CD4-positive, alpha-beta memory T cell (primary cell): ENCODE measurements around the gene PRDM5. TPM values are rescaled to one million over a fixed set of nuclear protein-coding genes. Genes with fewer than 3 reads are reported as not detected.
"Not testable (repeated sequence)": the region's sequence is repeated elsewhere in the genome, so short reads cannot be mapped to it uniquely, and the experiment has no call there.

ENCODE experiments used
- CTCF ChIA-PET: fragments of 350-600 bp; sonication (Branson Sonifier 250); formaldehyde crosslinking; loops from one replicate; lab custom pipeline; 2021; ENCODE audit warnings: inconsistent platforms; ENCODE audit not compliant: partially characterized antibody; lab: Charles Lee
- POLR2A ChIA-PET: fragments of 350-600 bp; sonication (Branson Sonifier 250); formaldehyde crosslinking; loops from one replicate; lab custom pipeline; 2021; ENCODE audit not compliant: partially characterized antibody; lab: Charles Lee
- DNase-seq, 5 donors: peaks; one replicate each; pipeline versions ENCODE4 v3.0.0 to v3.0.0-alpha.2; 2020 to 2022; ENCODE audit warnings: mixed read lengths in 1 of 5
- H3K27ac ChIP-seq: one replicate; pipeline ENCODE4 v1.7.0; 2013; ENCODE audit warnings: low read depth, low read length
- H3K27me3 ChIP-seq: 2 replicates; pipeline ENCODE4 v1.7.0; 2013; ENCODE audit warnings: mild to moderate bottlenecking, low read length, moderate library complexity; ENCODE audit not compliant: insufficient read depth
- H3K36me3 ChIP-seq: 2 replicates; pipeline ENCODE4 v1.7.0; 2013; ENCODE audit warnings: mild to moderate bottlenecking, low read length, moderate library complexity; ENCODE audit not compliant: insufficient read depth
- H3K4me1 ChIP-seq: 2 replicates; pipeline ENCODE4 v1.7.0; 2013; ENCODE audit warnings: mild to moderate bottlenecking, low read length, moderate library complexity; ENCODE audit not compliant: insufficient read depth
- H3K4me3 ChIP-seq, 2 donors: one replicate each; pipeline ENCODE4 v1.7.0; 2013; ENCODE audit warnings: low read length in 2 of 2, mild to moderate bottlenecking in 1 of 2
- H3K9me3 ChIP-seq, 2 donors: one replicate each; pipeline ENCODE4 v1.7.0; 2013; ENCODE audit warnings: low read length in 2 of 2, control low read depth in 1 of 2; ENCODE audit not compliant: control insufficient read depth in 1 of 2
- H3K27ac Mint-ChIP-seq, 7 donors: one replicate each; pipeline ENCODE4 v1.8.0; 2020 to 2021; ENCODE audit warnings: mixed read lengths in 7 of 7, mild to moderate bottlenecking in 6 of 7, inconsistent platforms in 3 of 7, moderate library complexity in 3 of 7
- H3K27me3 Mint-ChIP-seq, 2 donors: one replicate each; pipeline ENCODE4 v1.8.0; 2020 to 2021; ENCODE audit warnings: mixed read lengths in 2 of 2
- H3K36me3 Mint-ChIP-seq, 2 donors: one replicate each; pipeline ENCODE4 v1.8.0; 2020 to 2021; ENCODE audit warnings: mixed read lengths in 2 of 2, inconsistent platforms in 1 of 2, mild to moderate bottlenecking in 1 of 2
- H3K4me1 Mint-ChIP-seq, 4 donors: one replicate each; pipeline ENCODE4 v1.8.0; 2020 to 2021; ENCODE audit warnings: mixed read lengths in 4 of 4, mild to moderate bottlenecking in 1 of 4
- H3K4me3 Mint-ChIP-seq, 8 donors: one replicate each; pipeline ENCODE4 v1.8.0; 2020 to 2021; ENCODE audit warnings: mixed read lengths in 8 of 8, mild to moderate bottlenecking in 7 of 8, moderate library complexity in 6 of 8, inconsistent platforms in 3 of 8
- H3K9me3 Mint-ChIP-seq, 8 donors: one replicate each; pipeline ENCODE4 v1.8.0; 2020 to 2021; ENCODE audit warnings: mixed read lengths in 8 of 8, mild to moderate bottlenecking in 5 of 8, inconsistent platforms in 3 of 8, moderate library complexity in 1 of 8
- intact Hi-C: fragments of 100-400 bp; cut with micrococcal nuclease; formaldehyde crosslinking; loops from one replicate; pipeline ENCODE4 v1.15.1; 2023
- polyA plus RNA-seq, 2 donors: library from polyadenylated mRNA; unstranded; fragments of 300-500 nt; fragmentation: Illumina TruSeq; gene quantifications; one replicate each; pipeline ENCODE4 v1.2.3, GENCODE V29; 2021
- total RNA-seq, 2 experiments: library from RNA; stranded (reverse); gene quantifications; one replicate each; pipeline ENCODE4 v1.2.3, GENCODE V29; 2021

The PRDM5 gene
- total and polyA plus RNA-seq, 4 experiments from 2014 or later: 0.24 to 0.84 (median 0.36) TPM

GRCh38 chr4:120664851-120665250 is 257.7 kb downstream of the PRDM5 start:
- POLR2A ChIA-PET: no interaction called here

GRCh38 chr4:120659616-120660170 is 262.8 kb downstream of the PRDM5 start:
- POLR2A ChIA-PET: no interaction called here
- H3K9me3 Mint-ChIP-seq: peaks cover 0 to 8% (median 0%) of the 10 kb centered on the region in 8 donors

More at GRCh38 chr4:120664851-120665250, 257.7 kb downstream of the PRDM5 start:
- H3K36me3 Mint-ChIP-seq: no peaks in the 10 kb centered on the region
- Histone ChIP-seq H3K27me3 (no peaks in the 10 kb centered on the region), H3K4me3 (no peak overlapping the region), H3K4me1 (no peaks in the 10 kb centered on the region), H3K36me3 (no peaks in the 10 kb centered on the region), H3K9me3 (no peaks in the 10 kb centered on the region), H3K27ac (no peak overlapping the region)
- H3K9me3 Mint-ChIP-seq: peaks cover 0 to 6% (median 0%) of the 10 kb centered on the region in 8 donors
- intact Hi-C loops: no loop called here
- no peaks in the 10 kb centered on the region for H3K4me1 Mint-ChIP-seq
- peaks cover 0 to 4% of the 10 kb centered on the region in 2 donors for H3K27me3 Mint-ChIP-seq
- CTCF ChIA-PET: no interaction called here
- H3K4me3 Mint-ChIP-seq: no peak overlapping the region
- no peak overlapping the region for H3K27ac Mint-ChIP-seq
- no peak for DNase-seq

GRCh38 chr4:120658772-120659171 is 263.8 kb downstream of the PRDM5 start:
- no peaks in the 10 kb centered on the region for H3K36me3 Mint-ChIP-seq
- no peak overlapping the region for H3K4me3 ChIP-seq
- H3K4me1 Mint-ChIP-seq: peaks cover 0 to 2% (median 0%) of the 10 kb centered on the region in 4 donors
- no peaks in the 10 kb centered on the region for H3K4me1 ChIP-seq
- no peak overlapping the region for H3K4me3 Mint-ChIP-seq
- H3K36me3 ChIP-seq: no peaks in the 10 kb centered on the region
- no peak overlapping the region for H3K27ac Mint-ChIP-seq
- H3K27me3 Mint-ChIP-seq: peaks cover 0 to 5% of the 10 kb centered on the region in 2 donors
- H3K27ac ChIP-seq: no peak overlapping the region
- no peaks in the 10 kb centered on the region for H3K9me3 ChIP-seq
- DNase-seq: no peak
- CTCF ChIA-PET: no interaction called here
- POLR2A ChIA-PET: no interaction called here
- peaks cover 0 to 8% (median 0%) of the 10 kb centered on the region in 8 donors for H3K9me3 Mint-ChIP-seq
- H3K27me3 ChIP-seq: no peaks in the 10 kb centered on the region
- intact Hi-C loops: no loop called here

More at GRCh38 chr4:120659616-120660170, 262.8 kb downstream of the PRDM5 start:
- Histone ChIP-seq H3K36me3 (no peaks in the 10 kb centered on the region), H3K27me3 (no peaks in the 10 kb centered on the region), H3K27ac (no peak overlapping the region), H3K9me3 (no peaks in the 10 kb centered on the region), H3K4me1 (no peaks in the 10 kb centered on the region), H3K4me3 (no peak overlapping the region)
- DNase-seq: no peak
- intact Hi-C loops: no loop called here
- no peak overlapping the region for H3K4me3 Mint-ChIP-seq
- H3K4me1 Mint-ChIP-seq: peaks cover 0 to 2% (median 0%) of the 10 kb centered on the region in 4 donors
- H3K36me3 Mint-ChIP-seq: no peaks in the 10 kb centered on the region
- CTCF ChIA-PET: no interaction called here
- H3K27ac Mint-ChIP-seq: no peak overlapping the region
- peaks cover 0 to 5% of the 10 kb centered on the region in 2 donors for H3K27me3 Mint-ChIP-seq

- Mint-ChIP-seq H3K4me3 (no peak overlapping the region), H3K27me3 (peaks cover 0 to 5% of the 10 kb centered on the region in 2 donors)
- H3K4me3 ChIP-seq: no peak overlapping the region
Measured at GRCh38 chr4:120653804-120654573, 268.5 kb downstream of the PRDM5 start.

DNA sequence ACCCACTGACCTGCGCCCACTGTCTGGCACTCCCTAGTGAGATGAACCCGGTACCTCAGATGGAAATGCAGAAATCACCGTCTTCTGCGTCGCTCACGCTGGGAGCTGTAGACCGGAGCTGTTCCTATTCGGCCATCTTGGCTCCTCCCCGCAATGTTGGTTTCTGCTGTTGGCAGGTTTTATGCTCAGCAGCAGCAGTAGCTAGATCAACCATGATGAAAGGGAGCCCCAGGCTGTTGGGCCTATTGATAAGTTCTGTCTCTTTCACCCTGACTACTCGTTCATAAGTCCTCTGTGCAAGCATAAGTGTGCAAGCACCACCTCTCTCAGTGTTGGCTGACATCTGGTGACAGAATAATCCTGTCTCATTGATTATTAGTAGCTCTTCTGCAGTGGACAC is 274.2 kb downstream of the PRDM5 start:
- not testable (repeated sequence) for H3K4me3 Mint-ChIP-seq, H3K4me1 ChIP-seq, H3K36me3 Mint-ChIP-seq

More at GRCh38 chr4:120653804-120654573, 268.5 kb downstream of the PRDM5 start:
- DNase-seq: no peak
- intact Hi-C loops: no loop called here
- Histone ChIP-seq H3K9me3 (no peaks in the 10 kb centered on the region), H3K36me3 (no peaks in the 10 kb centered on the region), H3K27me3 (no peaks in the 10 kb centered on the region), H3K4me1 (no peaks in the 10 kb centered on the region), H3K27ac (no peak overlapping the region)
- no peak overlapping the region for H3K27ac Mint-ChIP-seq
- ChIA-PET CTCF (no interaction called here), POLR2A (no interaction called here)
- peaks cover 0 to 2% (median 0%) of the 10 kb centered on the region in 4 donors for H3K4me1 Mint-ChIP-seq
- no peaks in the 10 kb centered on the region for H3K9me3 Mint-ChIP-seq
- no peaks in the 10 kb centered on the region for H3K36me3 Mint-ChIP-seq

More for the DNA sequence above, 274.2 kb downstream of the PRDM5 start:
- CTCF ChIA-PET: interaction anchor here (0.6 kb wide), 1 partner anchor 339 kb away, joined by 3 read pairs; no protein-coding TSS in a partner anchor
- DNase-seq, H3K27ac ChIP-seq, POLR2A ChIA-PET, H3K27ac Mint-ChIP-seq, H3K9me3 Mint-ChIP-seq, intact Hi-C loops, H3K27me3 Mint-ChIP-seq, H3K36me3 ChIP-seq, H3K9me3 ChIP-seq, H3K4me1 Mint-ChIP-seq, H3K4me3 ChIP-seq, H3K27me3 ChIP-seq: not testable (repeated sequence)

Other genes starting within 250 kb of the PRDM5 start
- gene NDNF, start 149.8 kb upstream of the PRDM5 start, total RNA-seq: not detected
- gene NDNF, start 149.8 kb upstream of the PRDM5 start, polyA plus RNA-seq: not detected
- under 1 TPM; 0.38 to 0.55 TPM for gene TNIP3, start 241.6 kb upstream of the PRDM5 start, total RNA-seq
- gene TNIP3, start 241.6 kb upstream of the PRDM5 start, polyA plus RNA-seq: under 1 TPM; 0.52 to 0.55 TPM